Endothelial cell (in vitro differentiated cells): ENCODE data around the gene ZNF423. TPM values are rescaled to one million over a fixed set of nuclear protein-coding genes. Genes with fewer than 3 reads are reported as not detected.

Source experiments
- DNase-seq: peaks from one replicate; pipeline ENCODE4 v3.0.0; 2021; ENCODE audit warnings: low spot score
- H3K27ac Mint-ChIP-seq: one replicate; pipeline ENCODE4 v1.8.0; 2021; ENCODE audit warnings: mixed read lengths, inconsistent platforms; ENCODE audit not compliant: unreplicated experiment
- H3K27me3 Mint-ChIP-seq: one replicate; pipeline ENCODE4 v1.8.0; 2021; ENCODE audit warnings: mild to moderate bottlenecking, moderate library complexity, mixed read lengths, inconsistent platforms; ENCODE audit not compliant: unreplicated experiment
- H3K36me3 Mint-ChIP-seq: one replicate; pipeline ENCODE4 v1.8.0; 2021; ENCODE audit warnings: mild to moderate bottlenecking, low read depth, mixed read lengths, inconsistent platforms; ENCODE audit not compliant: unreplicated experiment
- H3K4me1 Mint-ChIP-seq: one replicate; pipeline ENCODE4 v1.8.0; 2021; ENCODE audit warnings: mild to moderate bottlenecking, mixed read lengths, inconsistent platforms; ENCODE audit not compliant: unreplicated experiment
- H3K4me3 Mint-ChIP-seq: one replicate; pipeline ENCODE4 v1.8.0; 2021; ENCODE audit warnings: mild to moderate bottlenecking, mixed read lengths, inconsistent platforms; ENCODE audit not compliant: unreplicated experiment
- H3K9me3 Mint-ChIP-seq: one replicate; pipeline ENCODE4 v1.8.0; 2021; ENCODE audit warnings: mixed read lengths, inconsistent platforms; ENCODE audit not compliant: unreplicated experiment
- total RNA-seq: library from RNA; stranded (reverse); fragmentation: NEBNext Ultra II Directional; extraction: Animal tissue kit (Norgen Biotek cat#: 25700); gene quantifications from one replicate; pipeline ENCODE4 v1.2.1, GENCODE V29; 2021; ENCODE audit not compliant: unreplicated experiment
- TF ChIP-seq, protein P1 (sequence below): fragments of 200-600 bp; sonication (generic); IDR thresholded peaks from one replicate; pipeline ENCODE4 v1.5.0; 2021; ENCODE audit warnings: antibody characterized with exemption; ENCODE audit not compliant: unreplicated experiment

Gene ZNF423
- total RNA-seq, 1 donor from 2014 or later = 44.8 TPM

DNA sequence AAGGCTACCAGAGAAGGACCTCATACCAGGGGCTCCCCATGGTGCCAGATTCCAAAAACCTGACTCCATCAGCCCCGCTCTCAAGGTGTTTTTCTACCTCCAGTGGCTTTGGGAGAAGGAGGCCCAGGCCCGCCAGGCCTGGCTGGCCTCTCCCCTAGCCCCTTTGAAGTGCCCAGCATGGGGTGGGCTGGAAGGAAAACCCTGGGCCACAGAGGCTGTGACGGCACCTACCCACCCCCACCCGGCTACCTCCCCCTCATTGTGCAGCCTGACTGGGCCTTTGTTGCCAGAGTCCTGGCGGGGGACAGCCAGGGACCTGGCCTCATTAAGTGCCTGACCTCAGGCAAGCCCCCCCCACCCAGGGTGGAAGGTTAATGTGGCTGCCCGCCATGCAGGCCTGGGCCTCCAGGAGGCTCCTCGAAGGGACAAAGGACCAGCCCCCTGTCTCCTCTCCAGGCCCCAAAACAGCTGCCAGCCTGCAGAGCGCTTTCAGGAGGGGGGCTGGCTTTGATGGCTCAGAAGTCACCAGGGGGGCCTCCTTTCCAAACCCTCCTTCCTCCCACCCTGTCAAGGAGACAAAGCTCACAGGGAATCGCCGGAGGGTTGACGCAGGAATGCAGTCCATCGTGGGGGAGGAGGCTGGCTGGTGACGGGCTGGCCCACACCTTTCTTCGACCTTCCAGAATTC is 159.4 kb downstream of the ZNF423 start:
- no peak overlapping the region for H3K4me3 Mint-ChIP-seq
- H3K27me3 Mint-ChIP-seq = peaks cover 3% of the 10 kb centered on the region
- H3K27ac Mint-ChIP-seq = peak overlapping the region; percentile 92
- TF ChIP-seq, protein P1, sequence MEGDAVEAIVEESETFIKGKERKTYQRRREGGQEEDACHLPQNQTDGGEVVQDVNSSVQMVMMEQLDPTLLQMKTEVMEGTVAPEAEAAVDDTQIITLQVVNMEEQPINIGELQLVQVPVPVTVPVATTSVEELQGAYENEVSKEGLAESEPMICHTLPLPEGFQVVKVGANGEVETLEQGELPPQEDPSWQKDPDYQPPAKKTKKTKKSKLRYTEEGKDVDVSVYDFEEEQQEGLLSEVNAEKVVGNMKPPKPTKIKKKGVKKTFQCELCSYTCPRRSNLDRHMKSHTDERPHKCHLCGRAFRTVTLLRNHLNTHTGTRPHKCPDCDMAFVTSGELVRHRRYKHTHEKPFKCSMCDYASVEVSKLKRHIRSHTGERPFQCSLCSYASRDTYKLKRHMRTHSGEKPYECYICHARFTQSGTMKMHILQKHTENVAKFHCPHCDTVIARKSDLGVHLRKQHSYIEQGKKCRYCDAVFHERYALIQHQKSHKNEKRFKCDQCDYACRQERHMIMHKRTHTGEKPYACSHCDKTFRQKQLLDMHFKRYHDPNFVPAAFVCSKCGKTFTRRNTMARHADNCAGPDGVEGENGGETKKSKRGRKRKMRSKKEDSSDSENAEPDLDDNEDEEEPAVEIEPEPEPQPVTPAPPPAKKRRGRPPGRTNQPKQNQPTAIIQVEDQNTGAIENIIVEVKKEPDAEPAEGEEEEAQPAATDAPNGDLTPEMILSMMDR = no peak
- DNase-seq = peak; percentile 26
- no peaks in the 10 kb centered on the region for H3K9me3 Mint-ChIP-seq
- H3K4me1 Mint-ChIP-seq = peaks cover 38% of the 10 kb centered on the region
- H3K36me3 Mint-ChIP-seq = peaks cover 3% of the 10 kb centered on the region

DNA sequence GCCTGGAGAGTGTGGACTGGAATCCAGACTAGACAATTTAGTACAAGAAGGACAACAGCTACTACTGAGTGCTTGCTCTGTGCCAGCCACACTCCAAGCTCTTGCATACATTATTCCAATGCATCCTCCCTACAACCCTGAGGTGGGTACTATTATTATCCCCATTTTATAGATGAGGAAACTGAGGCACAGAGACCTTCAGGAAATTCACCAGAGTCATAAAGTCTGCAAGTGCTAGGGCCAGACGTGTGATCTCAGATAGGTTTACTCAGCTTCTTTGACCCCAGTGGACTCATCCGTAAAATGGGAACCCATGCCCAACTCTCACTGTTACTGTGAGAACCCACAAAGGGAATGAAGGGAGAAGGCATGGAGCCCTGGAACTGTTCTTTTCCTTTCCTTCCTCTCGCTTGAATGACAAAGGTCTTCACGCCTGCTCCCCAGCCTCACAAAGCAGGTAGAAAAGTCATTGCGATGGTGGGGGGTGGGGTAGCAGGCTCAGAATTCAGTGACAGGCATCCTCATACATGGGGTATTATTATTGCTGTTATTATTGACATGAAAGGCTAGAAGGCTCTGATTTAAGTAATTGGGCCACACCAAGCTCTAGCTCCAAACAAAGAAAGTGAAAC is 160.0 kb downstream of the ZNF423 start:
- H3K9me3 Mint-ChIP-seq = no peaks in the 10 kb centered on the region
- peaks cover 3% of the 10 kb centered on the region for H3K36me3 Mint-ChIP-seq
- H3K4me3 Mint-ChIP-seq = no peak overlapping the region
- peaks cover 32% of the 10 kb centered on the region for H3K4me1 Mint-ChIP-seq
- TF ChIP-seq, protein P1 = no peak
- H3K27ac Mint-ChIP-seq = peak overlapping the region; percentile 92
- no peak for DNase-seq
- H3K27me3 Mint-ChIP-seq = peaks cover 3% of the 10 kb centered on the region

DNA sequence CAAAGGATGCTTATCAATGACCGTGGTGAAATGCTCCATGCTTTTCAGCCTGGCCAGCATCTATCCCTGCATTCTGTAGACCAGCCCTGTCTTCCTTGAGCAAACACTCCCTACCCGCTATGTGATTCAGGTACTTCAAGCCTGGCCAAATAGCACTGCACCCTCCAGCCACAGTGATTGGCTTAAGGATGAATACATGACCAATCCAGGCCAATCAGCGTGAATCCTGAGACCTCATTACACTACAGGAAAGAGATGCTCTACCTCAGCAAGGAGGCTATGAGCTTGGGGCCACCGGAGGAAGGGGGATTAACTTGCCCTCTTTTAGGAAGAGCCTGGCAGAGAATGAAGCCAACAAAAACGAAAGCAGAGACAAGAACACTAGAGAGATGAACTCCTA is 162.5 kb downstream of the ZNF423 start:
- Mint-ChIP-seq H3K27me3 (peaks cover 3% of the 10 kb centered on the region), H3K9me3 (no peaks in the 10 kb centered on the region), H3K4me3 (no peak overlapping the region), H3K4me1 (peaks cover 14% of the 10 kb centered on the region), H3K36me3 (peaks cover 6% of the 10 kb centered on the region), H3K27ac (no peak overlapping the region)
- TF ChIP-seq, protein P1 = no peak
- DNase-seq = no peak

DNA sequence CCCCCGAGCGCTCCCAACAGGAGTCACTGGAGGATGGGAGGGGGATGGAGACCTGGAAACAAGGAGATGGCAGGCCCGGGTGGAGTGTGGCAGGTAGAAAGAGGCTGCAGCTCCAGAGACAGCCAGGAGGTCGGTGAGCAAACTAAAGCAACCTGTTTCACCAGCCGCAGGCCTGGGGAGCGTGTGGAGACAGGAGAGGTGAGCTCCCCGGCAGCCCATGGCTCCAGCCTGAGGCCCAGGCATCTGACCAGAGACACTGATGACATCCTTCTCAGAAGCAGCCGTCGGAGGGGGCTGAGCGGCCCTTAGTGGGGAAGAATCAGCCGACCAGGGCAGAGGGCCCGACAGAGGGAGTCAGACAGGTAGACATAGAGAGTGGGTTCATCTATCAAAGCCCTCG is 165.1 kb downstream of the ZNF423 start:
- no peak overlapping the region for H3K4me3 Mint-ChIP-seq
- no peaks in the 10 kb centered on the region for H3K9me3 Mint-ChIP-seq
- H3K4me1 Mint-ChIP-seq = peaks cover 5% of the 10 kb centered on the region
- H3K27me3 Mint-ChIP-seq = peaks cover 5% of the 10 kb centered on the region
- H3K36me3 Mint-ChIP-seq = peaks cover 12% of the 10 kb centered on the region
- TF ChIP-seq, protein P1 = no peak
- DNase-seq = no peak
- H3K27ac Mint-ChIP-seq = no peak overlapping the region

DNA sequence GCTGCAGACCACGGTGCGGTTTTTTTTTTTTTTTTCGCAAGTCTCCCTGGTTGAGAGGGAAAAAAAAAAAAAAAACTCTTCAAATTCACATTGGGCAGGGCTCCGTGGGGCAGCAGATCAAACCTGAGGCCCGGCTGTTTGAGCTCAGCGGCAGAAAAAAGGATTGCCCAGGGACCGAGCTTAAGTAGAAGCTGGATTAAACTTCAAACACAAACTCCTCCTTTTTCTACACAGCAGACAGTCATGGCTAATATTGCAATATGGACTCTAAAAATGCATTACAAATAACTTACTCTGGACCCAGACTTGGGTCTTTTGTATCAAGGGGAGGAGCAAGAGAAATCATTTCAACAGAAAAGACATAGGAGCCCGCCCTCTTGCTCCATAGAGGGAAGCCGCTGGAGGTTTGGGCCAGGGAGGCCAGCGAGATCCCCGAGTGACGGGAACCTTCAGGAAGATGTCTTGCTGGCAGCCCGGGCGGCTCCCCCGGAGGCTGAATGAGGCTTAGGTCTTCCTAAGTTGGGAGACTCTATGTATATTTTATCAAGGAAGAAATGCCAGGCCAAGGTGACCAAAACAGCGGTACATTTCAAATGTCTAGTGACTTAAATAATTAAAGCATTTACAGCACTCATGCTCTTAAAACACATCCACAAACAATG is 167.7 kb downstream of the ZNF423 start:
- H3K27me3 Mint-ChIP-seq = peaks cover 9% of the 10 kb centered on the region
- H3K4me3 Mint-ChIP-seq = peak overlapping the region; percentile 21
- H3K27ac Mint-ChIP-seq = no peak overlapping the region
- TF ChIP-seq, protein P1 = no peak
- no peaks in the 10 kb centered on the region for H3K9me3 Mint-ChIP-seq
- peaks cover 14% of the 10 kb centered on the region for H3K36me3 Mint-ChIP-seq
- DNase-seq = no peak
- H3K4me1 Mint-ChIP-seq = peaks cover 5% of the 10 kb centered on the region
